Omental fat pad (tissue), 4 donors: ENCODE results near the gene ZNF606. TPM values are rescaled to one million over a fixed set of nuclear protein-coding genes. Genes with fewer than 3 reads are reported as not detected.
A peak's percentile ranks its signal among the peaks of the same experiment; 100 is the strongest.
"Not testable (repeated sequence)": the region's sequence is repeated elsewhere in the genome, so short reads cannot be mapped to it uniquely, and the experiment has no call there.

ENCODE experiments used
- ATAC-seq: fragments of 150-250 bp; one replicate; pipeline ENCODE4 v1.9.1; 2016; ENCODE audit warnings: mild to moderate bottlenecking, moderate library complexity; ENCODE audit not compliant: low FRiP score
- DNase-seq: peaks from one replicate; pipeline ENCODE4 v3.0.0-alpha.2; 2019; ENCODE audit warnings: low spot score
- total RNA-seq, 4 donors: library from RNA; depleted of rRNA; stranded (reverse); fragments of >200 nt; gene quantifications; one replicate each; pipeline ENCODE4 v1.1.0, GENCODE V29; 2016
- TF ChIP-seq, protein P1 (sequence below), 3 donors: fragments of 450-650 bp; IDR thresholded peaks; one replicate each; pipeline ENCODE4 v1.5.1; 2016 to 2017; ENCODE audit warnings: antibody characterized with exemption in 3 of 3, mild to moderate bottlenecking in 3 of 3, moderate library complexity in 2 of 3

The ZNF606 gene
- total RNA-seq, 4 donors from 2014 or later, result 7.9 to 37.4 (median 8.5) TPM

DNA sequence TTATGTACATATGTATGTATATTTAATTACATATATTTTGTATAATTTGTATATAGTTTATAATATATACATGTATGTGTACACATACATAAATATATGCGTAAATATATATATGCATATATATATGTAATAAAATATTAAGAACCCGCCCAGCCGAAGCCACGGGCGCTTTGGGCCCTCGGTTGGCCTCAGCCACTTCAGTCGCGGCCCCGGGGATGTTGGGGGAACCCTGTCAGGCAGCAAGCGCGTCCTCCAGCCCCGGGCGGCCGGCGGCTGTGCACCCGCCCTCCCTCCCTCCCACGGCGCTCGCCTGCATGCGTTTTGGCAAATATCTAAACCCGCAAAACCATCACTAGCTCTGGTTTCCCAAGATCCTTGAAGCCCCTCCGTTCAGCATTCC lies 7.9 kb upstream of the ZNF606 start:
- no peak for ATAC-seq

DNA sequence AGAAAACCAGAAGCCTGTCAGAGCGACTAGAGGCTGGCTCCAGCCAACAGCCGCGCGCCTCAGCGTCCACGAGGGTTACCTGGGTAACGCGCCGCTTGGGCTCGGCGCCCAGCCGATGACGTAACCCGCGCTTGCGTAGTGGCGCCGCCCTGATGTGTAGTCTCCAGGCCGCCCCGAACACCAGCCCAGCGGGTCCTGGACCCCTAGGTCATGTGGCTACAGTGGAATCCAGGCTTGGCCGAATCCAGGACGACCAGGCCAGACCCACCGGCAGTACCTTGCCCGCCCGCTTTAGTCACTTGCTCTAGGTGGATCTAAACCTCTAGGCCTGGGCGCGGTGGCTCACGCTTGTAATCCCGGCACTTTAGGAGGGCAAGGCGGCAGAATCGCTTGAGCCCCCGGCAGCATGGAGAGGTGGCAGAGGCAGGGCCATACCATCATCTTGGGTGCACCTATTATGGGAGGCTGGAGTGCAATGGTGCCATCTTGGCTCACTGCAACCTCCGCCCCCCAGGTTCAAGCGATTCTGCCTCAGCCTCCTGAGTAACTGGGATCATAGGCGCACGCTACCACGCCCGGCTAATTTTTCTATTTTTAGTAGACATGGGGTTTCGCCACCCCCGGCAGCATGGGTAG lies 7.2 kb upstream of the ZNF606 start:
- DNase-seq (no peak), ATAC-seq (peak; percentile 87)
- TF ChIP-seq, protein P1, sequence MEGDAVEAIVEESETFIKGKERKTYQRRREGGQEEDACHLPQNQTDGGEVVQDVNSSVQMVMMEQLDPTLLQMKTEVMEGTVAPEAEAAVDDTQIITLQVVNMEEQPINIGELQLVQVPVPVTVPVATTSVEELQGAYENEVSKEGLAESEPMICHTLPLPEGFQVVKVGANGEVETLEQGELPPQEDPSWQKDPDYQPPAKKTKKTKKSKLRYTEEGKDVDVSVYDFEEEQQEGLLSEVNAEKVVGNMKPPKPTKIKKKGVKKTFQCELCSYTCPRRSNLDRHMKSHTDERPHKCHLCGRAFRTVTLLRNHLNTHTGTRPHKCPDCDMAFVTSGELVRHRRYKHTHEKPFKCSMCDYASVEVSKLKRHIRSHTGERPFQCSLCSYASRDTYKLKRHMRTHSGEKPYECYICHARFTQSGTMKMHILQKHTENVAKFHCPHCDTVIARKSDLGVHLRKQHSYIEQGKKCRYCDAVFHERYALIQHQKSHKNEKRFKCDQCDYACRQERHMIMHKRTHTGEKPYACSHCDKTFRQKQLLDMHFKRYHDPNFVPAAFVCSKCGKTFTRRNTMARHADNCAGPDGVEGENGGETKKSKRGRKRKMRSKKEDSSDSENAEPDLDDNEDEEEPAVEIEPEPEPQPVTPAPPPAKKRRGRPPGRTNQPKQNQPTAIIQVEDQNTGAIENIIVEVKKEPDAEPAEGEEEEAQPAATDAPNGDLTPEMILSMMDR (IDR thresholded peaks at IDR 0.05), result no peak

More for the DNA sequence above, 7.9 kb upstream of the ZNF606 start:
- TF ChIP-seq, protein P1 (IDR thresholded peaks at IDR 0.05), result no peak
- DNase-seq, result no peak

DNA sequence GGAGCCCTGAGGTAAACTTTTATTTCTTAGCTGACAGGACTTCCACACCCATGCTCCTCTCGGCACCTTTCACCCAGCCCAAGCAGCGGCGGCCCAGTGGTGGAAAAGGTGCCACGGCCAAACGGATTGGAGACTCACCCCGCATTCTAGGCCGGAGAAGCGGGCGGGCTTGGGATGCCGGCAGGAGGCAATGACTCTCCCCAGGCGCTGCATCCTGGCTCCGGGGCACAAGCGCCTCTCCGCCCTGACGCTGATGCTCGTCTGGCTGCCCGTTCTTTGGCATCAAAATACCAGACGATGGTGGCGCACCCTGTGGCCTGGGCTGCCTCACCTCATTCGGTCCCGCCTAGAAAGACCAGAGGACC lies 6.7 kb upstream of the ZNF606 start:
- TF ChIP-seq, protein P1 (IDR thresholded peaks at IDR 0.05), result no peak
- ATAC-seq (no peak), DNase-seq (no peak)

DNA sequence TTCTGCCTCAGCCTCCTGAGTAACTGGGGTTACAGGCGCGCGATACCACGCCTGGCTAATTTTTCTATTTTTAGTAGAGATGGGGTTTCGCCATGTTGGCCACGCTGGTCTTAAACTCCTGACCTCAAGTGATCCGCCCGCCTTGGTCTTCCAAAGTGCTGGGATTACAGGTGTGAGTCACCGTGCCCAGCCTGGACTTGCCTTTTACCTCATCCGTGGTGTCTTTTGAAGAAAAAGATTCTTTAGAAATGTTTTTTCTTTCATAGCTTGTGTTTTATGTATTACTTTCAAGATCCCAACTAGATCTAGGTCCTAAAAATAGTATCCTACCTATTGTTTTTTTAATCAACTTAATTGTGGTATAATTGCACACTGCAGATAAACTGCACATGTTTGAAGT lies 6.3 kb upstream of the ZNF606 start:
- ATAC-seq, DNase-seq: not testable (repeated sequence)

DNA sequence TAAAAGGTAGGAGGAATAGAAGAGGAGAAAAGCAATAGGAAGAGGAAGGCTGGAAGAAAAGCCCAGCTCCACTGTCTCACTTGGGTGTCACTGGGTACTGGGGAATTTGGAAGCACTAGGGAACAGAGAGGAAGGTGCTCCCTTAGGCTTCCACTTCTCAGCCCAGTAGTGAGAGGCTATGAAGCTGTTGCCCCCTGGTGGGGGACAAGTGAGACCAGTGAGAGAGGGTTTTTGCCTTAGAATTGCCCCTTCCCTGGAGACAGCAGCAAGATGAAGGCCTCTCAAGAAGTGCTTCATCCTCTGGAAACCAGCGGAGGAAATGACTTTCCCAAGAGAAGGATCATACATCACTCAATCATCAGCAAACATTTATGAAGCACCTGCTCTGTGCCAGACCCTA lies 4.7 kb upstream of the ZNF606 start:
- DNase-seq (no peak), ATAC-seq (no peak)
- TF ChIP-seq, protein P1 (IDR thresholded peaks at IDR 0.05), result no peak

DNA sequence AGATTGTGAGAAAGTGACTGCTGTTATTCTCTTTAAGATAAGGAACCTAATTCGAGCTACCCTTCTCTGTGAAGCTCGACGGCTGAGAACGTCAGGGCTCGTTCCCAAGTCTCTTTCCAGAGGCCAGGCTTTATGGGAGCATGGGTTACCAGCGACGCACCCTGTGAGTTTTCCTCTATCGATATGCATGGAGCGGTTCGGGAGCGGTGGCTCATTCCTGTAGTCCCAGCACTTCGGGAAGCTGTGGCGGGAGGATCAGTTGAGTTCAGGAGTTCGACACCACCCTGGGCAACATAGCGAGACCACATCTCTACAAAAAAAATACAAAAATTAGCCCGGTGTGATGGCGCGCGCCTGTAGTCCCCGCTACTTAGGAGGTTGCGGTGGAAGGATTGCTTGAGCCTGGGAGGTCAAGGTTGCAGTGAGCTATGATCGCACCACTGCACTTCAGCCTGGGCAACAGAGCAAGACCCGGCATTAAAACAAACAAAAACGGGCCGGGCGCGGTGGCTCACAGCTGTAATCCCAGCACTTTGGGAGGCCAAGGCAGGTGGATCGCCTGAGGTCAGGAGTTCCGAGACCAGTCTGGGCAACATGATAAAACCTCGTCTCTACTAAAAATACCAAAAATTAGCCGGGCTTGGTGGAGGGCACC lies 681 bp upstream of the ZNF606 start:
- TF ChIP-seq, protein P1 (IDR thresholded peaks at IDR 0.05), result no peak
- no peak for ATAC-seq

DNA sequence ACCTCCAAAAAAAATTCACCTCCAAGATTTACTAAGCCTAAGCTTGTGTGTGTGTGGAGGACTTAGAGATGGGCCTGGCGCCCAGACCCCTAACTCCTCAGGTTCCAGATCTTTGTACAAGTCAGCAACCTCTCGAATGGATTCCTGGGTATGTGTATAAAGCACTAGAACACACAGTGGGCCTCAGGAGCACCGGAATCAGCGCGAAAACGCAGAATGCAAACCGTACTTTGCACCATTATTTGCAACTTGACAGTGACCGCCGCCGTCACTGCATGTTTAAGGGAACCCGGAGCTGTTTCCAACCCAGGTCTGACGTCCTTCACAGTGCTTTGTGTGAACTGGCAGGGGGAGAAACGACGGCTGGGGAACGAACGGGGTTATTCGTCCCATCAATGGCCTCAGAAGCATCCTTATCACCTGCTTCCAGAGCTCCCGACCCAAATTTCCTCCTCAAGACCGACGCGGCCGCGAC lies 688 bp downstream of the ZNF606 start:
- TF ChIP-seq, protein P1 (IDR thresholded peaks at IDR 0.05), result no peak
- ATAC-seq, result no peak
- DNase-seq, result no peak

More for the DNA sequence above, 681 bp upstream of the ZNF606 start:
- DNase-seq, result no peak
